GM12878 (cell line): ENCODE data around the gene DPH6. TPM values are rescaled to one million over a fixed set of nuclear protein-coding genes. Genes with fewer than 3 reads are reported as not detected.

Experiments used
- ATAC-seq: fragments of 200-7000 bp; cut with Tn5 transposase; 3 replicates; pipeline ENCODE4 v1.9.1; 2020; ENCODE audit warnings: mild to moderate bottlenecking, moderate library complexity
- BruUV-seq: library from RNA; stranded (reverse); fragments of 400-500 nt; replicated peaks from 2 replicates; lab custom pipeline; 2021; lab: Mats Ljungman, UMichigan
- CTCF ChIA-PET: fragments of 300-600 bp; sonication (Branson Sonifier 250); formaldehyde crosslinking; extraction: SDS; loops from one replicate; lab custom pipeline; 2021; ENCODE audit warnings: inconsistent platforms; lab: Yijun Ruan, JAX
- POLR2A ChIA-PET: fragments of 350-600 bp; formaldehyde crosslinking; extraction: SDS; loops from one replicate; lab custom pipeline; 2021; ENCODE audit warnings: inconsistent platforms; lab: Charles Lee
- RAD21 ChIA-PET: fragments of 300-600 bp; sonication (Branson Sonifier 250); formaldehyde crosslinking; loops from one replicate; lab custom pipeline; 2023; ENCODE audit warnings: antibody characterized with exemption; ENCODE audit not compliant: unreplicated experiment; lab: Charles Lee
- SMC1A ChIA-PET: fragments of 300-600 bp; sonication (Branson Sonifier 250); formaldehyde crosslinking; loops from one replicate; lab custom pipeline; 2023; ENCODE audit not compliant: unreplicated experiment, uncharacterized antibody; lab: Charles Lee
- DNase-seq: peaks from one replicate; pipeline ENCODE4 v3.0.0-alpha.2; 2011; ENCODE audit warnings: low read depth, low spot score
- FAIRE-seq: peaks from 3 replicates; lab custom pipeline; 2011; peaks lifted over from hg19 to GRCh38; lab: Jason Lieb, UNC
- H2AFZ ChIP-seq: 2 replicates; pipeline ENCODE4 v1.6.0; 2011; ENCODE audit warnings: low read depth, low read length, control low read depth; ENCODE audit not compliant: control insufficient read depth
- H3K27ac ChIP-seq: 2 replicates; pipeline ENCODE4 v1.5.1; 2011; ENCODE audit warnings: control low read depth; ENCODE audit not compliant: control insufficient read depth, insufficient read depth
- H3K27me3 ChIP-seq, 2 experiments: replicated peaks in 1 of 2; 2 replicates each; pipeline versions ENCODE4 v1.6.0 to v1.6.1; 2011; ENCODE audit warnings: low read length in 1 of 2; ENCODE audit not compliant: control insufficient read depth in 2 of 2, insufficient read depth in 2 of 2
- H3K36me3 ChIP-seq, 2 experiments: 2 replicates each; pipeline ENCODE4 v1.5.1; 2011; ENCODE audit warnings: low read length in 1 of 2; ENCODE audit not compliant: control insufficient read depth in 2 of 2, insufficient read depth in 2 of 2
- H3K4me1 ChIP-seq: 2 replicates; pipeline ENCODE4 v1.6.1; 2011; ENCODE audit warnings: mild to moderate bottlenecking, low read length, moderate library complexity, mixed read lengths; ENCODE audit not compliant: control insufficient read depth, insufficient read depth
- H3K4me2 ChIP-seq: 2 replicates; pipeline ENCODE4 v1.6.0; 2011; ENCODE audit warnings: control low read depth; ENCODE audit not compliant: control insufficient read depth, insufficient read depth
- H3K4me3 ChIP-seq: fragments of 200-600 bp; sonication (generic); 2 replicates; pipeline ENCODE4 v1.5.1; 2016
- H3K79me2 ChIP-seq: 2 replicates; pipeline ENCODE4 v1.6.0; 2011; ENCODE audit warnings: low read length; ENCODE audit not compliant: control insufficient read depth, insufficient read depth
- H3K9ac ChIP-seq: 2 replicates; pipeline ENCODE4 v1.8.0; 2011; ENCODE audit warnings: low read length, control low read depth, mixed read lengths; ENCODE audit not compliant: control insufficient read depth, insufficient read depth
- H3K9me3 ChIP-seq: replicated peaks from 3 replicates; pipeline ENCODE4 v1.5.1; 2011; ENCODE audit warnings: mild to moderate bottlenecking, low read length; ENCODE audit not compliant: control insufficient read depth, insufficient read depth
- H4K20me1 ChIP-seq: 2 replicates; pipeline ENCODE4 v1.6.0; 2011; ENCODE audit not compliant: control insufficient read depth, insufficient read depth
- ASH2L ChIP-seq: fragments of 300-600, 200-600 bp; sonication (generic); IDR thresholded peaks from 2 replicates; pipeline ENCODE4 v1.6.1; 2017; ENCODE audit warnings: low read depth, mild to moderate bottlenecking, borderline replicate concordance
- BMI1 ChIP-seq: fragments of 450-650 bp; IDR thresholded peaks from 2 replicates; pipeline ENCODE4 v1.6.1; 2016; ENCODE audit warnings: mild to moderate bottlenecking, moderate library complexity, borderline replicate concordance
- CHD1 ChIP-seq: IDR thresholded peaks from 2 replicates; pipeline ENCODE4 v1.6.1; 2012; ENCODE audit warnings: low read depth, low read length, improper control_type of control experiment
- CHD4 ChIP-seq: fragments of 200-600 bp; sonication (generic); IDR thresholded peaks from 2 replicates; pipeline ENCODE4 v1.6.1; 2016; ENCODE audit warnings: mild to moderate bottlenecking
- ESRRA ChIP-seq: IDR thresholded peaks from 2 replicates; pipeline ENCODE4 v1.6.1; 2012; ENCODE audit warnings: mild to moderate bottlenecking, low read length, improper control_type of control experiment
- FOS ChIP-seq: IDR thresholded peaks from 3 replicates; pipeline ENCODE4 v1.6.1; 2011; ENCODE audit warnings: borderline replicate concordance; ENCODE audit not compliant: insufficient read length; ENCODE audit errors: extremely low read depth
- IKZF2 ChIP-seq, 2 experiments: fragments of 450-650 bp; IDR thresholded peaks; 2 replicates each; pipeline ENCODE4 v1.6.1; 2017; ENCODE audit warnings: mild to moderate bottlenecking in 2 of 2, moderate library complexity in 2 of 2
- MTA2 ChIP-seq: fragments of 450-650 bp; IDR thresholded peaks from 2 replicates; pipeline ENCODE4 v1.6.1; 2016; ENCODE audit warnings: low read depth, mild to moderate bottlenecking, moderate library complexity
- NBN ChIP-seq: fragments of 450-650 bp; IDR thresholded peaks from 2 replicates; pipeline ENCODE4 v1.6.1; 2016
- NFIC ChIP-seq: IDR thresholded peaks from 2 replicates; pipeline ENCODE4 v1.6.1; 2012; ENCODE audit warnings: low read depth, mild to moderate bottlenecking, inconsistent platforms, low read length, moderate library complexity
- RAD51 ChIP-seq: fragments of 450-650 bp; IDR thresholded peaks from 2 replicates; pipeline ENCODE4 v1.6.1; 2016; ENCODE audit warnings: moderate library complexity, mild to moderate bottlenecking, inconsistent platforms
- TARDBP ChIP-seq: IDR thresholded peaks from 2 replicates; pipeline ENCODE4 v1.6.1; 2016; ENCODE audit warnings: borderline replicate concordance
- ZZZ3 ChIP-seq: IDR thresholded peaks from 2 replicates; pipeline ENCODE4 v1.6.1; 2011; ENCODE audit warnings: low read depth; ENCODE audit not compliant: control insufficient read depth, insufficient read length
- WGBS: methylation state at CpG from one replicate; pipeline ENCODE4 v1.1.6; 2016; ENCODE audit warnings: low lambda C conversion rate; ENCODE audit not compliant: insufficient replicate concordance, insufficient coverage; ENCODE audit errors: missing lambda C conversion rate; 5-methylcytosine and 5-hydroxymethylcytosine counted together
- in situ Hi-C: fragments of 300-500 bp; cut with MboI; formaldehyde crosslinking; loops from 9 replicates; pipeline ENCODE4 v1.14.3; 2018; ENCODE audit warnings: mixed read lengths
- intact Hi-C: fragments of 100-400 bp; cut with micrococcal nuclease; formaldehyde crosslinking; loops from one replicate; pipeline ENCODE4 v1.14.2; 2022; ENCODE audit not compliant: unreplicated experiment
- polyA plus RNA-seq, 11 experiments: library from polyadenylated mRNA; depleted of rRNA in 4 of 11; unstranded in 6 of 11; stranded (reverse) in 5 of 11; fragments of >200 nt; fragmentation: Nextera tagmentation in 4 of 11; fragmentation: Illumina TruSeq in 1 of 11; extraction: Ambion mirVana in 4 of 11; extraction: Trizol in 1 of 11; gene quantifications; 1 replicate in 1 of 11; 2 replicates in 10 of 11; pipeline versions ENCODE4 v1.2.1 to v1.2.3, GENCODE V29; 2011 to 2016; ENCODE audit warnings: inconsistent platforms in 2 of 11, missing spikeins in 2 of 11, low read depth in 1 of 11
- total RNA-seq, 4 experiments: library from RNA; depleted of rRNA in 3 of 4; stranded (reverse); fragments of >200 nt in 3 of 4; fragmentation: Illumina TruSeq in 1 of 4; extraction: Trizol in 1 of 4; gene quantifications; 2 replicates each; pipeline versions ENCODE4 v1.2.1 to v1.2.3, GENCODE V29; 2013 to 2021
- TF ChIP-seq, protein P1 (sequence below): fragments of 450-650 bp; formaldehyde crosslinking; IDR thresholded peaks from 2 replicates; pipeline ENCODE4 v1.5.0; 2022; ENCODE audit warnings: mild to moderate bottlenecking, missing genetic modification characterization

DPH6 gene
- total and polyA plus RNA-seq, 10 of the 15 experiments (the other 5 are each of a cell fraction or from before 2014, with no cell fraction given), result 9.0 to 68.5 (median 17.1) TPM

DNA sequence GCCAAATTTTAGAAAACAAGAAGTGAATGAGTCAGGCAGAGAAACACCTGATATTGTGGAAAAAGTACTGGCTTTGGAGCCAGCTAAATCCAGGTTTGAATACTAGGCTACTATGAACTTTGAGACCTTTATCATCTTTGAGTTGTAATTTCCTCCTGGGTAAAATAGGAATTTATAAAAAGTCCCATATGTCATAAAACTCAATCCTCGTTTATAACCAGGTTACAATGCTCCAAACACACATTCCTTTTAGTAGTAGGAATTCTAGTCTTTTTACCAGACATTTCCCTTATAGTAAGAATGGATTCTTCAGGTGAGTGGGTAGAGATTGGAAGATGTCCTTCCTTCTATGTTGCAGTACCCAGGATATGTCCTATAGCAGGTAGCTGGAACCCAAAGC is 16.7 kb upstream of the DPH6 start:
- intact Hi-C loops, result no loop called here
- H3K9me3 ChIP-seq, result no peaks in the 10 kb centered on the region
- no peak overlapping the region for H3K27ac ChIP-seq
- H4K20me1 ChIP-seq, result no peaks in the 10 kb centered on the region
- H3K27me3 ChIP-seq, result no peaks in the 10 kb centered on the region
- 0% methylated on average over 1 of the region's 1 CpG for WGBS
- in situ Hi-C loops, result no loop called here
- no peaks in the 10 kb centered on the region for H3K4me1 ChIP-seq
- FAIRE-seq (no peak), ATAC-seq (no peak)
- no peaks in the 10 kb centered on the region for H3K36me3 ChIP-seq
- ChIA-PET POLR2A (no interaction called here), SMC1A (no interaction called here)
- BruUV-seq, result no TSS peak
- H3K4me3 ChIP-seq, result no peak overlapping the region
- no peaks in the 10 kb centered on the region for H3K79me2 ChIP-seq
- H3K4me2 ChIP-seq, result no peak overlapping the region
- H2AFZ ChIP-seq, result no peak overlapping the region
- H3K9ac ChIP-seq, result no peak overlapping the region
- TF ChIP-seq NBN (no peak), IKZF2 (IDR thresholded peaks at IDR 0.05) (no peak), BMI1 (no peak), TARDBP (no peak), RAD51 (no peak), CHD1 (no peak), NFIC (no peak), FOS (no peak), MTA2 (no peak), CHD4 (no peak), ZZZ3 (no peak), ASH2L (no peak), ESRRA (no peak)
- TF ChIP-seq, protein P1, sequence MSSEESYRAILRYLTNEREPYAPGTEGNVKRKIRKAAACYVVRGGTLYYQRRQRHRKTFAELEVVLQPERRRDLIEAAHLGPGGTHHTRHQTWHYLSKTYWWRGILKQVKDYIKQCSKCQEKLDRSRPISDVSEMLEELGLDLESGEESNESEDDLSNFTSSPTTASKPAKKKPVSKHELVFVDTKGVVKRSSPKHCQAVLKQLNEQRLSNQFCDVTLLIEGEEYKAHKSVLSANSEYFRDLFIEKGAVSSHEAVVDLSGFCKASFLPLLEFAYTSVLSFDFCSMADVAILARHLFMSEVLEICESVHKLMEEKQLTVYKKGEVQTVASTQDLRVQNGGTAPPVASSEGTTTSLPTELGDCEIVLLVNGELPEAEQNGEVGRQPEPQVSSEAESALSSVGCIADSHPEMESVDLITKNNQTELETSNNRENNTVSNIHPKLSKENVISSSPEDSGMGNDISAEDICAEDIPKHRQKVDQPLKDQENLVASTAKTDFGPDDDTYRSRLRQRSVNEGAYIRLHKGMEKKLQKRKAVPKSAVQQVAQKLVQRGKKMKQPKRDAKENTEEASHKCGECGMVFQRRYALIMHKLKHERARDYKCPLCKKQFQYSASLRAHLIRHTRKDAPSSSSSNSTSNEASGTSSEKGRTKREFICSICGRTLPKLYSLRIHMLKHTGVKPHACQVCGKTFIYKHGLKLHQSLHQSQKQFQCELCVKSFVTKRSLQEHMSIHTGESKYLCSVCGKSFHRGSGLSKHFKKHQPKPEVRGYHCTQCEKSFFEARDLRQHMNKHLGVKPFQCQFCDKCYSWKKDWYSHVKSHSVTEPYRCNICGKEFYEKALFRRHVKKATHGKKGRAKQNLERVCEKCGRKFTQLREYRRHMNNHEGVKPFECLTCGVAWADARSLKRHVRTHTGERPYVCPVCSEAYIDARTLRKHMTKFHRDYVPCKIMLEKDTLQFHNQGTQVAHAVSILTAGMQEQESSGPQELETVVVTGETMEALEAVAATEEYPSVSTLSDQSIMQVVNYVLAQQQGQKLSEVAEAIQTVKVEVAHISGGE (CRISPR knock-in tag), result no peak
- TF ChIP-seq, all 136 proteins: peak for 0
- ChIA-PET RAD21 (no interaction called here), CTCF (no interaction called here)
- no peak for DNase-seq
